HG02973 (cell line): Measurements from ENCODE around the gene CYP1A2.
"Not testable (repeated sequence)": the region's sequence is repeated elsewhere in the genome, so short reads cannot be mapped to it uniquely, and the experiment has no call there.

Source experiments
- ATAC-seq: cut with Tn5 transposase; IDR thresholded peaks from one replicate; pipeline ENCODE4 v1.9.1; 2021; ENCODE audit warnings: moderate library complexity; ENCODE audit not compliant: unreplicated experiment

The CYP1A2 gene, protein sequence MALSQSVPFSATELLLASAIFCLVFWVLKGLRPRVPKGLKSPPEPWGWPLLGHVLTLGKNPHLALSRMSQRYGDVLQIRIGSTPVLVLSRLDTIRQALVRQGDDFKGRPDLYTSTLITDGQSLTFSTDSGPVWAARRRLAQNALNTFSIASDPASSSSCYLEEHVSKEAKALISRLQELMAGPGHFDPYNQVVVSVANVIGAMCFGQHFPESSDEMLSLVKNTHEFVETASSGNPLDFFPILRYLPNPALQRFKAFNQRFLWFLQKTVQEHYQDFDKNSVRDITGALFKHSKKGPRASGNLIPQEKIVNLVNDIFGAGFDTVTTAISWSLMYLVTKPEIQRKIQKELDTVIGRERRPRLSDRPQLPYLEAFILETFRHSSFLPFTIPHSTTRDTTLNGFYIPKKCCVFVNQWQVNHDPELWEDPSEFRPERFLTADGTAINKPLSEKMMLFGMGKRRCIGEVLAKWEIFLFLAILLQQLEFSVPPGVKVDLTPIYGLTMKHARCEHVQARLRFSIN

GRCh38 chr15:74748322-74748946 is at the start of gene CYP1A2:
CYP1A2 (plus strand) TSS chr15:74748845; CDS start chr15:74749739, 894 bp downstream.
- ATAC-seq: no peak

- no peak for ATAC-seq
These were observed 39.6 kb upstream of the CYP1A2 start for GRCh38 chr15:74709011-74709410.

GRCh38 chr15:74709892-74710291 is 38.8 kb upstream of the CYP1A2 start:
- no peak for ATAC-seq

DNA sequence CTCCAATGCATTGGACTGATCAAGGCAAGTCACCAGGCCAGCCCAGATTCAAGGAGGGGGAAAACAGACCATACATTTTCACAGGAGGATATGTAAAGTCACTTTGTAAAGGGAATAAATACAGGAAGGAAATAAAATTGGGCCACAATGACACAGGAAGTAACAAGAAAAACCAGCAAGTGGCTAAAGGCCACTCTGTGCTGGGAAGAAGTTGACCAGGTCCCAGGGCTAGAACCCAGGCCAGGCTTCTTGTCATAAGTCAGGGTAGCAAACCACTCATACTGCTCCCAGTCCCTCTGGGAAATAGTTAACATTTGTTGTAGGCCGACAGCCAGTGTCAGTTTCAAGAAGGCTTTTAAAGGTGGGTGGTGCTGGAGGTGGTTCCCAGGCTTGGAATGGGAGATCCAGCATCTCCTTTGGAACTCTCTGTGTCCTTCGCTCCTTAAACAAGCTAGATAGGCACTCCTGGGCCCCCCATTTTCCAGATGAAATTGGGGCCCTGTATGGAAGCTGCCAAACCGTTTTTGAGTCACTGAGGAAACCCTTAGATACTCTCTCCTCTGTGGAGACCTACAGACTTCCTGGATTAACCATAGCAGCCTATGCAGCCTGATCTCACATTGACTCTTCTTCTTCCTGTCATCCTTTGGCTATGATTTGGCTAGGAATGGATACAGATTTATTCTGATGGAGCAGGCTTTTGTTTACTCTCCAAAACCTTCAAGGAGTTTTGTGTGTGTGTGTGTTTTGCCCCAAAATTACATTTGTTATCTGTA is 38.1 kb upstream of the CYP1A2 start:
- no peak for ATAC-seq

- no peak for ATAC-seq
These were observed 36.3 kb upstream of the CYP1A2 start for GRCh38 chr15:74712311-74712710.

- ATAC-seq: no peak
These were observed 32.0 kb upstream of the CYP1A2 start for GRCh38 chr15:74716651-74717050.

- ATAC-seq: no peak
These were observed 26.1 kb upstream of the CYP1A2 start for GRCh38 chr15:74722591-74722990.

- ATAC-seq: no peak
These were observed 25.5 kb upstream of the CYP1A2 start for GRCh38 chr15:74723187-74723586.

DNA sequence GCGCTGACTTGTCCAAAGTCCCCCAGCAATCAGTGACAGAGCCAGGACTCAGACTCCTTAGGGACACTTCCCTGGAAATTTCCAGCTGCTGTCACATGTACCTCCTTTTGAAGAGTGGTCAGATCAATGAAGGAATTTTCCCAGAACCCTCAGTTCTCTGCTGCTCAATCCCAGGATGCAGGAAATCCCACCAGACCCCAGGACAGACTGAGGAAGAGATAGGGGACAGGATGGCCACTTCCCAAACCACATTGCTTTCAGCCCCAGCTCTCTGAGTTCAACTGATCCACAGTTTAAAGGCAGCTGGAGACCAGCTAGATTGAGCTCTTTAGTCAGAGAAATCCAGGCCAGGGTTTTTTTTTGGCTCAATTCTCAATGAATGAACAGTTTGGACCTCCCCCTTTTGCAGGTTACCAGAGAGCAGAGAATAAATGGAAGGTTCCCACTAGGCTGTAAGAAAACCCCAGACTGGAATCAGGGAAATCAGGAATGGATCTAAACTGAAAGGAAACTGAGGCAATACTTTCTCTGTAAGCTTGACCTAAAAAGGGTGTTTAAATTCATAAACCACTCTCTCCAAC is 24.8 kb upstream of the CYP1A2 start:
- ATAC-seq: no peak

GRCh38 chr15:74724570-74725224 is 23.9 kb upstream of the CYP1A2 start:
- no peak for ATAC-seq

GRCh38 chr15:74725225-74725774 is 23.3 kb upstream of the CYP1A2 start, which contains the start of gene CYP1A1:
CYP1A1 (minus strand) TSS chr15:74725528; CDS start chr15:74723097, 2,431 bp downstream.
- ATAC-seq: no peak

GRCh38 chr15:74725845-74726773 is 22.5 kb upstream of the CYP1A2 start:
- no peak for ATAC-seq

GRCh38 chr15:74726774-74727164 is 21.9 kb upstream of the CYP1A2 start:
- ATAC-seq: no peak

DNA sequence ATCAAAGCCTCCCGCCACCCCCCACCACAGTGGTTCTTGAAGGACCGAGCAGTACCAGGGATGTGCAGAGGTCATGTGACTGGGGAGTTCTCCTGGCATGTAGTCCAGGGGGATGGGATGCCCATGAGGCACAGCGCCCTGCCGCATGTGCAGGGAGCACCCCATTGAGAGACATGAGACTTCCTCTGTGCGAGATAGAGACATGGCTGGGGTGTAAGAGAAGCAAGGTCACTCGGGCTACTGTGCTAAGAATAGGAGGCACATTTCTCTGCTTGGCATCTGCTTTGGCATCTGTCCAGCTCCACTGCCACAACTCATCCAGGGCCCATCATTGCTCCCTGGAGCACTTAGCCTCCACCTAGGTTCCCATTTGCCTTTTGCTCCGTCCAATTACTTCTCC is 20.9 kb upstream of the CYP1A2 start:
- ATAC-seq: no peak

DNA sequence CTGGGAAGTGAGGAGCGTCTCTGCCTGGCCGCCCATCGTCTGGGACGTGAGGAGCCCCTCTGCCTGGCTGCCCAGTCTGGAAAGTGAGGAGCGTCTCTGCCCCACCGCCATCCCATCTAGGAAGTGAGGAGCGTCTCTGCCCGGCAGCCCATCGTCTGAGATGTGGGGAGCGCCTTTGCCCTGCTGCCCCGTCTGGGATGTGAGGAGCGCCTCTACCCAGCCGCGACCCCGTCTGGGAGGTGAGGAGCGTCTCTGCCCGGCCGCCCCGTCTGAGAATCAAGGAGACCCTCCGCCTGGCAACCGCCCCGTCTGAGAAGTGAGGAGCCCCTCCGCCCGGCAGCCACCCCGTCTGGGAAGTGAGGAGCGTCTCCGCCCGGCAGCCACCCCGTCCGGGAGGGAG is 19.9 kb upstream of the CYP1A2 start:
- ATAC-seq: not testable (repeated sequence)

DNA sequence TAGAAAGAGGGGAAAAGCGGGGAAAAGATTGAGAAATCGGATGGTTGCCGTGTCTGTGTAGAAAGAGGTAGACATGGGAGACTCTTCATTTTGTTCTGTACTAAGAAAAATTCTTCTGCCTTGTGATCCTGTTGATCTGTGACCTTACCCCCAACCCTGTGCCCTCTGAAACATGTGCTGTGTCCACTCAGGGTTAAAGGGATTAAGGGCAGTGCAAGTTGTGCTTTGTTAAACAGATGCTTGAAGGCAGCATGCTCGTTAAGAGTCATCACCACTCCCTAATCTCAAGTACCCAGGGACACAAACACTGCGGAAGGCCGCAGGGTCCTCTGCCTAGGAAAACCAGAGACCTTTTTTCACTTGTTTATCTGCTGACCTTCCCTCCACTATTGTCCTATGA is 19.3 kb upstream of the CYP1A2 start:
- ATAC-seq: not testable (repeated sequence)

DNA sequence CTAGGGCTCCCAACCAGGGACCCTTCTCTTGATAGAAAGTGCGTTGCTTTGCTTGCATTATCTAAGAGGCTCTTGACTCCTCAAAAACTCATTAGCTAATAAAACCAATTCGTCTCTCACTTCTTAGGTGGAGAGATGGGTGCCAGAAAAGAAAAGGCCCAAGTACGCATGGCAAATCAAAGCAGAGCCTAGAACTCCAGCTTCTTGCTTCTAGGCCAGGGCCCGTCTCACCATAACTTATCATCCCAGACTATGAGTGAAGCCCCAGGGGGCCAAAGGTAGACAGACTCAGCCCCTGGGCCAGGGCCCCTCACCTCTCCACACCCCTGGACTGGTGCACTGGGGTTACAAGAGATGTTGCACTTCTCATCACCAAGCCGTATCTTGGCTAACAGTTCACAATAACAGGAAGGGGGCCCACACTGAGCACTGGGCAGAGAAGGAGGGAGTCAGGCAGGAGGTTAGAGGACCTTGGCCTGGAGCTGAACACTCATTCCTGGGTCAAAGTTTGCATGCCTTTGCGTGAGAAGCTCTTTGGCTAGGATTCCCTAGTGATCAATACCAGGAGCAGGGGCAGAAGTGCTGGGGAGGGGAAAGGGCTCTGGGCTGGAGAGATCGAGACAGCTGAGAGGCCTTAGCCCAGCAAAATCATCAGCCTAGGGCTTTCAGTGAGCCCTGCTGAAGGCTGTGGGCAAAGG is 17.9 kb upstream of the CYP1A2 start:
- no peak for ATAC-seq

- ATAC-seq: no peak
These were observed 15.8 kb upstream of the CYP1A2 start for GRCh38 chr15:74732846-74733245.
